ENCODE results near the gene TCF7L1.

GRCh38 chr2:85132834-85133637 is at the start of gene TCF7L1:
- TF ChIP-seq EZH2 (IDR thresholded peaks at IDR 0.05; ENCODE audit: insufficient read depth, poor library complexity, severe bottlenecking): no peak
- no peak for TF ChIP-seq EZH2phosphoT487 (IDR thresholded peaks at IDR 0.05; ENCODE audit: insufficient read depth, low read depth)

All from GM23248 (cell line).